Putamen (tissue), 1 donor: ENCODE measurements around the gene SULT2B1.
"Not testable (repeated sequence)": the region's sequence is repeated elsewhere in the genome, so short reads cannot be mapped to it uniquely, and the experiment has no call there.

Experiments used
- DNase-seq: peaks from one replicate; pipeline ENCODE4 v3.0.0-alpha.2; 2016; ENCODE audit warnings: low spot score

The SULT2B1 gene

GRCh38 chr19:48529156-48529555 is 22.8 kb upstream of the SULT2B1 start:
- no peak for DNase-seq

DNA sequence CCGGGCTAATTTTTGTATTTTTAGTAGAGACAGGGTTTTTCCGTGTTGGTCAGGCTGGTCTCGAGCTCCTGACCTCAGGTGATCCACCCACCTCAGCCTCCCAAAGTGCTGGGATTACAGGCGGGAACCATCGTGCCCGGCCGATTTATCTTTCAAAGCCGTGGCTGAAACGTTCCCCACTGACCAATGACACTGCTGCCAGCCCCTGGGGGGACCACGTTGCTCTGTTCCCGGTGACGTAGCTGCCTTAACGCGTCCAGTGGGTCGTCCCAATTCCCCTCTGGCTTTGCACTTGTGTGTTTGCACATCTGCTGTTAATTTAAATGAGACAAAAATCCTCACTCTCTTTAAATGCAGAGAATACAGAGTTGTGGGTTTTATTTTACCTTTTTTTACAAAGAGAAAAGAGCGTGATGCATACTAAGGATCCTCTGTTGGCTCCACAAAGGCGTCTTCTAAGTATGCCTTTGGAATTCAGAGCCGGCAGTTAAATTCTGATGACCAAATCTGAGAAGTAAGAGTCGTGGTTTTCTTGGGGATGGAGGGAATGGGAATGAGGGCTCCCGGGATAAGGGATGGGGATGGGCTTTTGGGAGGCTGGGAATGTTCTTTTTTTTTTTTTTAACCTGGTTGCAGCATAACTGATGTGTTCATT is 21.8 kb upstream of the SULT2B1 start:
- no peak for DNase-seq

GRCh38 chr19:48530770-48531169 is 21.2 kb upstream of the SULT2B1 start:
- DNase-seq, result no peak

GRCh38 chr19:48533770-48534169 is 18.2 kb upstream of the SULT2B1 start:
- no peak for DNase-seq

GRCh38 chr19:48537541-48537940 is 14.4 kb upstream of the SULT2B1 start:
- no peak for DNase-seq

GRCh38 chr19:48538057-48538456 is 13.9 kb upstream of the SULT2B1 start:
- not testable (repeated sequence) for DNase-seq

GRCh38 chr19:48539503-48540096 is 12.4 kb upstream of the SULT2B1 start:
- DNase-seq, result no peak

GRCh38 chr19:48540110-48540509 is 11.9 kb upstream of the SULT2B1 start:
- DNase-seq, result no peak

- no peak for DNase-seq
These were observed 10.2 kb upstream of the SULT2B1 start for GRCh38 chr19:48541813-48542212.

DNA sequence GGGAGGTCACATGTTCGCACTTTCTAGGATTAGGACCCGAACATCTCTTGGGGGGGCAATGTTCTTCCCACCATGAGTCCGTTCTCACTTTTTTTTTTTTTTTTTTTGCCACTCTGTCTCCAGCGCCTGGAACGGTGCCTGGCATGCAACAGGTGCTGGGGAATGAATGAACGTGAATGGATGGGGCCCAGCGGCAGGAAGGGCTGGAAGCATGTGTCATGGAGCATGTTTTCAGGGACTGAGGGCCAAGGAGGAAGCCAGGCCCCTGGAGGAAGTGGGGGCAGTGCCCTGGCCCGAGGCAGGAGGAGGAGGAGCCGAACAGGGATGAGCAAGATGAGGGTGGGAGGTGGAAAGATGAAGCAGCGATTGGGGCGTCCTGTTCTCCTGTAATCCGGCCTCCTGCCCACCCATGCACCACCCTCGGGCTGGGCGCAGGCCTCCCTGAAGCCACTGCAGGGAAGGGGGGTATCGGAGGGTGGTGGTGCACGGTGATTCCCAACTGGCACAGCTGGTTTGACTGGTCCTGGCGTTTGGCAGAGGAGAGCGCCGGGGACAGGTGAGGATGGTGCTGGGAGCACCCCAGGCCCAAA is 8.8 kb upstream of the SULT2B1 start:
- DNase-seq, result no peak

GRCh38 chr19:48544856-48545750 is 6.9 kb upstream of the SULT2B1 start:
- DNase-seq, result no peak

GRCh38 chr19:48547722-48548121 is 4.2 kb upstream of the SULT2B1 start:
- DNase-seq, result no peak

DNA sequence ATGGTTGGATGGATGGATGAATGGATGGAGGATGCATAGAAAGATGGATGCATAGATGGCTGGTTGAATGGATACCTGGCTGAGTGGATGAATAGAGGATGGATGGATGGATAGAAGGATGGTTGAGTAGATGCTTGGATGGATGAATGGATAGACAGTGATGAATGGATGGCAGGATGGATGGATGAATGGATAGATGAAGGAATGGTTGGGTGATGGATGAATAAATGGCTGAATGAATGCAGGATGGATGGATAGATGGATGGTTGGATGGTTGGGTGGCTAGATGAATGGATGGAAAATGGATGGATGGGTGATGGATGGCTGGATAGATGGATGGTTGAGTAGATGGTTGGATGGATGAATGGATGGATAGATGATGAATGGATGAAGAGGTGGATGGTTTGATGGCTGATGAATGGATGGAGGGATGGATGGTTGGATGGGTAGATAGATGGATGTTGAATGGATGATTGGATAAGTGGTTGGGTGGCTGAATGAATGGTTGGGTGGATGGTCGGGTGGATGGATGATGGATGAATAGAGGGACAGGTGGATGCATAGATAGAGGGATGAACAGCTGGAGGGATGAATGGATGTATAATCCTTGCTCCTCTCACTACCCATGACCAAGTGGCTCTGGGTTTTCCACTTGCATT is 3.6 kb upstream of the SULT2B1 start:
- DNase-seq, result no peak

- DNase-seq, result no peak
These were observed 2.6 kb upstream of the SULT2B1 start for GRCh38 chr19:48549380-48549779.

DNA sequence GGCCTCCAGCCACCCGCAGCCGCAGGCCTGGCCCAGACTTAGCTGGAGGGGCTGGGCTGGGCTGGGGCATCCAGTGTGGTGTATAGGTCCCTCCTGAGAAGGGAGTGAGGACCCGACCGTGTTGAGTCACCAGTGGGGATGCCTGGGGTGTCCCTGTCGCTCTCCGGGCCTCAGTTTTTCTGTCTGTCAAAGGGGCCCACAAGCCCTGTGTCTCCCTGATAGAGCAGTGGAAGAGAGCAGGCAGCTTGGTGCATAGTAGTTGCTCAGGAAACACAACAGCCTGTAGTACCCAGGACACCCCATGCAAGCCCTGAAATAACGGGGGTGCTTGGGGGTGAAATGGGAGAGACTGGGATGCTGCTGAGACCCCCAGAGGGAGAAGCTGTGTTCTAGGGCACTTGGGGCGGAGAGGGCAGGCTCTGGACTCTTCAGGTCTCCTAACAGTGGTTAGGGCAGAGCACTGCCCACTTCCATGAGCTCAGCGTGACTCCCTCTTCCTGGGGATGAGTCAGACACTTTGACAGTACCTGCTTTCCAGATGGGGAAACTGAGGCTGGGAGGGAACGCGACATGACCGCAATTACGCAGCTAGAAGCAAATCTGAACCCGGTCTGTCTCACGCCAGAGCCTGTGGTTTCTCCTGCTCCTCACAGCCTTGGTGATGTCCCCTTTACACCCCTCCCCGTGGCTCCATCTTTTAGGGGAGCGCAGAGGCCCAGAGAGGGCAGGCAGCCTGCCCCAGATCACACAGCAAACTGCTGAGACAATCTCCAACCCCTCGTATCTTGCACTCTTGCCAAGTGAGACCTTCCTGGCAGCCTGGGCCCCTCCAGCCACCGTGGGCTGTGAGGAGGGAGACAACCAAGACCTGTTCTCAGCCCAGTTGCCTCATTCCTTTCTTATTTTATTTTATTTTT is 692 bp downstream of the SULT2B1 start:
- DNase-seq, result no peak

GRCh38 chr19:48553676-48554384 is 1.9 kb downstream of the SULT2B1 start:
- no peak for DNase-seq

- DNase-seq, result no peak
These were observed 2.6 kb downstream of the SULT2B1 start for GRCh38 chr19:48554385-48555091.

DNA sequence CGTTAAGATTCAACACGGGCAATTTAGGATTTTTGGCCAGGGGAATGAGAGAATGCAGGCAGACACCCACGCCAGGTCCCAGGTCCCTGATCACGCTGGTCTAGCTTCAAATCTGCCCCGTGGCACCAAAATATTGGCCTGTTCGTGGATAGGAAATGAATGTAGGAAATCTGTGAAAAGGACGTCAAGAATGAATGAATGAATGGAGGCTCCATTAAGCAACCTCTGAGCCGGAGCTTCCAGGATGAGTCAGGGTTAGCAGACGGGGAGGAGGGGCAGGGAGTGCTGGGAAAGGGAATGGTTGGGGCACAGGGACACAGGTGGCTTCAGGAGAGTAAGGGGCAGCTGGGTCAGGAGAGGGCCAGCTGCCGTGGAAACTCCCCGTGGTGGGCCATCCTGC is 4.2 kb downstream of the SULT2B1 start:
- DNase-seq, result no peak

DNA sequence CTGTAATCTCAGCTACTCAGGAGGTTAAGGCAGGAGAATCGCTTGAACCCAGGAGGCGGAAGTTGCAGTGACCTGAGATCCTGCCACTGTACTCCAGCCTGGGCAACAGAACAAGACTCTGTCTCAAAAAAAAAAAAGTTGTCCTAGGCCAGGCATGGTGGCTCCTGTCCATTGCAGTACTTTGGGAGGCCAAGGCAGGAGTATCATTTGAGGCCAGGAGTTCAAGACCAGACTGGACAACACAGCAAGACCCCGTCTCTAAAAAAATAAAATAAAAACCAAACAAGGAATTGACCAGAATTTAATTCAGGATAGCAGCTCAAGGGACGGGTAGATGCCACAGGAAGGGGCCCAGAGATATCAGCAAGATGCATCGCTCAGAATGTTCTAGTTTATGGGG is 4.9 kb downstream of the SULT2B1 start:
- no peak for DNase-seq
